Measurements from ENCODE around the gene FOXN1.

- TF ChIP-seq CTCF (IDR thresholded peaks at IDR 0.05) (no peak), ESRRA (CRISPR knock-in tag; IDR thresholded peaks at IDR 0.05; ENCODE audit: borderline replicate concordance) (no peak)
- TF ChIP-seq, protein P1, sequence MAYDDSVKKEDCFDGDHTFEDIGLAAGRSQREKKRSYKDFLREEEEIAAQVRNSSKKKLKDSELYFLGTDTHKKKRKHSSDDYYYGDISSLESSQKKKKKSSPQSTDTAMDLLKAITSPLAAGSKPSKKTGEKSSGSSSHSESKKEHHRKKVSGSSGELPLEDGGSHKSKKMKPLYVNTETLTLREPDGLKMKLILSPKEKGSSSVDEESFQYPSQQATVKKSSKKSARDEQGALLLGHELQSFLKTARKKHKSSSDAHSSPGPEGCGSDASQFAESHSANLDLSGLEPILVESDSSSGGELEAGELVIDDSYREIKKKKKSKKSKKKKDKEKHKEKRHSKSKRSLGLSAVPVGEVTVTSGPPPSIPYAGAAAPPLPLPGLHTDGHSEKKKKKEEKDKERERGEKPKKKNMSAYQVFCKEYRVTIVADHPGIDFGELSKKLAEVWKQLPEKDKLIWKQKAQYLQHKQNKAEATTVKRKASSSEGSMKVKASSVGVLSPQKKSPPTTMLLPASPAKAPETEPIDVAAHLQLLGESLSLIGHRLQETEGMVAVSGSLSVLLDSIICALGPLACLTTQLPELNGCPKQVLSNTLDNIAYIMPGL (CRISPR knock-in tag; IDR thresholded peaks at IDR 0.05), result no peak
Measured at GRCh38 chr17:28474111-28474531, 32.0 kb upstream of the FOXN1 start.

Measured in WTC11 (cell line).